Prostate gland (tissue), 2 donors: ENCODE data around the gene NRXN3. TPM values are rescaled to one million over a fixed set of nuclear protein-coding genes. Genes with fewer than 3 reads are reported as not detected.
"Not testable (repeated sequence)": the region's sequence is repeated elsewhere in the genome, so short reads cannot be mapped to it uniquely, and the experiment has no call there.

Source experiments
- DNase-seq: peaks from one replicate; pipeline ENCODE4 v3.0.0-alpha.2; 2019; ENCODE audit warnings: low spot score
- H3K27ac ChIP-seq, 2 donors: fragments of 200-600 bp; sonication (generic); 2 replicates each; pipeline ENCODE4 v1.5.1; 2017 to 2019
- H3K27me3 ChIP-seq: fragments of 200-600 bp; sonication (generic); replicated peaks from 2 replicates; pipeline ENCODE4 v1.5.1; 2019; ENCODE audit not compliant: insufficient read depth
- H3K36me3 ChIP-seq, 2 donors: fragments of 200-600 bp; sonication (generic); 1 replicate in 1 of 2; 2 replicates in 1 of 2; pipeline versions ENCODE4 v1.5.1 to v1.8.1; 2017 to 2019
- H3K4me1 ChIP-seq: fragments of 200-600 bp; sonication (generic); replicated peaks from 2 replicates; pipeline ENCODE4 v1.5.1; 2019
- H3K4me3 ChIP-seq, 2 donors: fragments of 200-600 bp; sonication (generic); 2 replicates each; pipeline ENCODE4 v1.5.1; 2017 to 2019
- H3K9me3 ChIP-seq: fragments of 200-600 bp; sonication (generic); 2 replicates; pipeline ENCODE4 v1.5.1; 2017
- POLR2A ChIP-seq: fragments of 450-650 bp; IDR thresholded peaks from one replicate; pipeline ENCODE4 v1.6.1; 2016; ENCODE audit warnings: antibody characterized with exemption, mild to moderate bottlenecking
- POLR2AphosphoS5 ChIP-seq: sonication (generic); formaldehyde crosslinking; IDR thresholded peaks from one replicate; pipeline ENCODE4 v1.6.1; 2017; ENCODE audit warnings: antibody characterized with exemption
- WGBS: methylation state at CpG from one replicate; pipeline ENCODE4 v1.1.5; 2018; 5-methylcytosine and 5-hydroxymethylcytosine counted together
- intact Hi-C: fragments of 100-400 bp; cut with DNase I; formaldehyde crosslinking; loops from one replicate; pipeline ENCODE4 v1.14.2; 2022
- total RNA-seq, 2 donors: library from RNA; depleted of rRNA; stranded (reverse); fragments of >200 nt; gene quantifications; one replicate each; pipeline ENCODE4 v1.1.0, GENCODE V29; 2016
- TF ChIP-seq, protein P1 (sequence below), 4 experiments: fragments of 200-600 bp in 2 of 4; fragments of 450-650 bp in 2 of 4; sonication (generic) in 2 of 4; IDR thresholded peaks; 1 replicate in 3 of 4; 2 replicates in 1 of 4; pipeline ENCODE4 v1.5.1; 2016 to 2019; ENCODE audit warnings: antibody characterized with exemption in 4 of 4, mild to moderate bottlenecking in 2 of 4, moderate library complexity in 2 of 4

The NRXN3 gene
- total RNA-seq, 2 donors from 2014 or later = 6.6 to 8.2 TPM

DNA sequence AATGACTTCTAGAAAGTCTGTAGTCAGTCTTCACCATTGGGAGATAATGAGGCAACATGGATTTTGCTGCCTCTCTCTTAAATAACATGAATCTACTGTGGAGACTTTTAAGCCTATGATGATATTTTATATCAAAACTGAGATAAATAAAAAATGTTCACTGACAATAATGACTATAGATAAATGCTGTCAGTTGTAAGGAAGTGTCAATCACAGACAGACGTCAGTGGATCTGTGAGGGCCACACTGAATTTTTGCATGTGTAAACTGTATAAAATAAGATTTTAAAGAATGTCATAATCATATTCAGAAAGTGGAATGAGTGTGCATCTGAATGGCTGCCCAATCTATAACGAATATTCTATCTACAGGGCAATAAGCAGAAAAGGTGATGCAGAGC is 364.0 kb downstream of the NRXN3 start:
- TF ChIP-seq POLR2A = no peak
- TF ChIP-seq, protein P1, sequence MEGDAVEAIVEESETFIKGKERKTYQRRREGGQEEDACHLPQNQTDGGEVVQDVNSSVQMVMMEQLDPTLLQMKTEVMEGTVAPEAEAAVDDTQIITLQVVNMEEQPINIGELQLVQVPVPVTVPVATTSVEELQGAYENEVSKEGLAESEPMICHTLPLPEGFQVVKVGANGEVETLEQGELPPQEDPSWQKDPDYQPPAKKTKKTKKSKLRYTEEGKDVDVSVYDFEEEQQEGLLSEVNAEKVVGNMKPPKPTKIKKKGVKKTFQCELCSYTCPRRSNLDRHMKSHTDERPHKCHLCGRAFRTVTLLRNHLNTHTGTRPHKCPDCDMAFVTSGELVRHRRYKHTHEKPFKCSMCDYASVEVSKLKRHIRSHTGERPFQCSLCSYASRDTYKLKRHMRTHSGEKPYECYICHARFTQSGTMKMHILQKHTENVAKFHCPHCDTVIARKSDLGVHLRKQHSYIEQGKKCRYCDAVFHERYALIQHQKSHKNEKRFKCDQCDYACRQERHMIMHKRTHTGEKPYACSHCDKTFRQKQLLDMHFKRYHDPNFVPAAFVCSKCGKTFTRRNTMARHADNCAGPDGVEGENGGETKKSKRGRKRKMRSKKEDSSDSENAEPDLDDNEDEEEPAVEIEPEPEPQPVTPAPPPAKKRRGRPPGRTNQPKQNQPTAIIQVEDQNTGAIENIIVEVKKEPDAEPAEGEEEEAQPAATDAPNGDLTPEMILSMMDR (IDR thresholded peaks at IDR 0.05) = no peak
- TF ChIP-seq POLR2AphosphoS5 = no peak
- Histone ChIP-seq H3K4me3 (no peak overlapping the region), H3K36me3 (no peaks in the 10 kb centered on the region), H3K27me3 (no peaks in the 10 kb centered on the region), H3K4me1 (no peaks in the 10 kb centered on the region), H3K9me3 (no peaks in the 10 kb centered on the region), H3K27ac (no peak overlapping the region)
- DNase-seq = no peak
- intact Hi-C loops = no loop called here
- WGBS = 83% methylated on average over 2 of the region's 2 CpGs

DNA sequence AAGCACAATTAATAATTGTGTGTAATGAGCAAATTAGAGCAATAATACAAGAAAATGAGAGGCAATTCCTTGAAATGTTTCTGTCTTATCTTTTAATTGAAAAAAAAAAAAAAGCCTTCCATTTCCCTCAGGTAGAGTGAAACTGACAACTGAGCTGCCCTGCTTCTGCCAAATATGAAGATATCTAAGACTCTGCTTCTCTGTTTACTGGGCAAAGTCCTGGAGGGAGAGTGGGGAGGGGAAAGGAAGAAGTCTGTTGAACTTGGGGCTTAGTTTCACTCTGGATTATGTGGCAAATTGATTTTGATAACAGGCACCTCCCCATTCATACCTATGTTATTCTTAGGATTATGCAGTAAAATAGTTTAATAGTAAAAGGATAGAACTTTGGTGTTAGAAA is 364.9 kb downstream of the NRXN3 start:
- H3K4me1 ChIP-seq = no peaks in the 10 kb centered on the region
- no peak overlapping the region for H3K4me3 ChIP-seq
- intact Hi-C loops = no loop called here
- no peak overlapping the region for H3K27ac ChIP-seq
- TF ChIP-seq POLR2AphosphoS5 = no peak
- TF ChIP-seq, protein P1 (IDR thresholded peaks at IDR 0.05) = no peak
- TF ChIP-seq POLR2A = no peak
- H3K27me3 ChIP-seq = no peaks in the 10 kb centered on the region
- DNase-seq = no peak
- H3K9me3 ChIP-seq = no peaks in the 10 kb centered on the region
- no peaks in the 10 kb centered on the region for H3K36me3 ChIP-seq

DNA sequence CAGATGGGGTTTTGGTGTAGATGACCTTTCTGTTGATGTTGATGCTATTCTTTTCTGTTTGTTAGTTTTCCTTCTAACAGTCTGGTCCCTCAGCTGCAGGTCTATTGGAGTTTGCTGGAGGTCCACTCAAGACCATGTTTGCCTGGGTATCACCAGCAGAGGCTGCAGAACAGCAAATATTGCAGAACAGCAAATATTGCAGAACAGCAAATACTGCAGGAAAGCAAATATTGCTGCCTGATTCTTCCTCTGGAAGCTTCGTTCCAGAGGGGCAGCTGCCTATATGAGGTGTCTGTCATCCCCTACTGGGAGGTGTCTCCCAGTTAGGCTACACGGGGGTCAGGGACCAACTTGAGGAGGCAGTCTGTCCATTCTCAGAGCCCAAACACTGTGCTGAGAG is 371.6 kb downstream of the NRXN3 start:
- H3K9me3 ChIP-seq, intact Hi-C loops, H3K36me3 ChIP-seq, H3K4me1 ChIP-seq, H3K4me3 ChIP-seq, H3K27me3 ChIP-seq: not testable (repeated sequence)
- DNase-seq = peak; percentile 14
- peak; percentile 51 for TF ChIP-seq POLR2AphosphoS5
- 64% methylated on average over 2 of the region's 2 CpGs for WGBS
- H3K27ac ChIP-seq = peak overlapping the region in 1 of 2 donors; percentile 61

DNA sequence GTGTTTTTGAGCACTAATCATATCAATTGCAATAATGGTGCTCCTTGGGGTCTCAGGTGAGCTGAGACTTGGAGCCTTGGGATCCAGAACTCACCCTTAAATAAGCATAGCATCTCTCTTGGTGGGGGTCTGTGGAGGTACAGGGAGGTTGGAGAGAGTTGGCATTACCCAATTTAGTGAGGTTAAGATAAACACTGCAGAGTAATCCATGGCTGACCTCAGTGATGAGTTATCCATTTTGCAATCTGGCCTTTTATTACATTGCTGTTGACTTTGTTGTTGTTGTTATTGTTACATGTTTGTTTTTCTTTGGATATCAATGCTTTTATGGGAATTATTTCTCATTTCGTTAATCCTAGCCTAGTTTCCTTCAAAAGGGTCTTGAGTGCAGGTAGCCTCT is 373.3 kb downstream of the NRXN3 start:
- H3K9me3 ChIP-seq = no peaks in the 10 kb centered on the region
- H3K27me3 ChIP-seq = no peaks in the 10 kb centered on the region
- intact Hi-C loops = no loop called here
- TF ChIP-seq, protein P1 (IDR thresholded peaks at IDR 0.05) = no peak
- TF ChIP-seq POLR2AphosphoS5 (no peak), POLR2A (no peak)
- 76% methylated on average over 1 of the region's 1 CpG for WGBS
- no peaks in the 10 kb centered on the region for H3K4me1 ChIP-seq
- no peak for DNase-seq
- no peaks in the 10 kb centered on the region for H3K36me3 ChIP-seq
- no peak overlapping the region for H3K27ac ChIP-seq
- H3K4me3 ChIP-seq = no peak overlapping the region

DNA sequence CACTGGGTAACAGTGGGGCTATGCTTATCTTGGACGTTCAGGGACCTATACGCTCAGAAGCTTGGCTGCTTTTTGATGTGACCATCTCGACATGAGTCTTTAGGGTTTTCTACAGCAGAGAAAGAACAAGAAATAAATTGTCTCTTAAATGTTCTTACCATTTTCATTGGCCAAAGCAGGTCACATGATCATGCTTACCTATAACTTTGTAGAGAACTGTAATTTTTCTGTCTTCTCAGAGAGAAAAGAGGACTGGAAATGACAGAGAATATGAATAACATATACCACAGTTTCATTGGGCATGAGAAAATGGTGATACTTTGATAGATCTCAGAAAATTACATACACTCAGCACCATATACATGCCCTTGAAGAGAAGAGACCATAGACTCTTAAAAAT is 390.9 kb downstream of the NRXN3 start:
- 94% methylated on average over 3 of the region's 3 CpGs for WGBS
- intact Hi-C loops = no loop called here

More for the DNA sequence above, 390.9 kb downstream of the NRXN3 start:
- H3K9me3 ChIP-seq = no peaks in the 10 kb centered on the region
- no peak overlapping the region for H3K4me3 ChIP-seq
- no peaks in the 10 kb centered on the region for H3K4me1 ChIP-seq
- TF ChIP-seq, protein P1 (IDR thresholded peaks at IDR 0.05) = no peak
- TF ChIP-seq POLR2AphosphoS5 (no peak), POLR2A (no peak)
- no peak overlapping the region for H3K27ac ChIP-seq
- no peaks in the 10 kb centered on the region for H3K36me3 ChIP-seq
- H3K27me3 ChIP-seq = no peaks in the 10 kb centered on the region
- DNase-seq = no peak
